Measurements from ENCODE around the gene ATP11A. TPM values are rescaled to one million over a fixed set of nuclear protein-coding genes. Genes with fewer than 3 reads are reported as not detected.

The ATP11A gene
- total and polyA plus RNA-seq, 9 of the 15 experiments (the other 6 are each of a cell fraction or from before 2014, with no cell fraction given) = 0.38 to 34.2 (median 4.2) TPM

GRCh38 chr13:112917737-112918136 lies 227.9 kb downstream of the ATP11A start (continued):
- TF ChIP-seq REST (IDR thresholded peaks at IDR 0.05; ENCODE audit: borderline replicate concordance) (no peak), REST (CRISPR knock-in tag; IDR thresholded peaks at IDR 0.05; ENCODE audit: low read depth) (no peak), L3MBTL2 (IDR thresholded peaks at IDR 0.05) (no peak), HDAC3 (IDR thresholded peaks at IDR 0.05; ENCODE audit: borderline replicate concordance, partially characterized antibody) (no peak), NUFIP1 (IDR thresholded peaks at IDR 0.05; ENCODE audit: partially characterized antibody) (no peak), CREB5 (CRISPR knock-in tag; IDR thresholded peaks at IDR 0.05) (no peak), ARHGAP35 (IDR thresholded peaks at IDR 0.05; ENCODE audit: partially characterized antibody) (no peak), CUX1 (CRISPR knock-in tag; IDR thresholded peaks at IDR 0.05) (no peak), UBTF (IDR thresholded peaks at IDR 0.05; ENCODE audit: borderline replicate concordance in 1 of 2, low read depth in 2 of 2, low read length in 2 of 2) (no peak), BACH1 (tag; IDR thresholded peaks at IDR 0.05) (no peak)
